Heart left ventricle (tissue), 16 donors: ENCODE results near the gene GRM8. TPM values are rescaled to one million over a fixed set of nuclear protein-coding genes. Genes with fewer than 3 reads are reported as not detected.

ENCODE experiments used
- ATAC-seq, 4 donors: fragments of 200-7000 bp; cut with Tn5 transposase; one replicate each; pipeline ENCODE4 v1.9.1; 2020 to 2022; ENCODE audit warnings: moderate library complexity in 4 of 4, mild to moderate bottlenecking in 3 of 4, moderate number of reproducible peaks in 1 of 4
- DNase-seq, 5 donors: peaks; one replicate each; pipeline ENCODE4 v3.0.0-alpha.2; 2020
- H3K27ac ChIP-seq, 12 donors: fragments of 200-600 bp; sonication (generic) in 4 of 12; one replicate each; pipeline versions ENCODE4 v1.5.0 to v1.8.0; 2016 to 2022; ENCODE audit warnings: mild to moderate bottlenecking in 2 of 12
- H3K27me3 ChIP-seq, 9 donors: fragments of 200-600 bp; sonication (generic) in 2 of 9; one replicate each; pipeline versions ENCODE4 v1.5.1 to v1.8.0; 2016 to 2022; ENCODE audit warnings: mild to moderate bottlenecking in 3 of 9
- H3K36me3 ChIP-seq, 9 donors: fragments of 200-600 bp; sonication (generic) in 2 of 9; one replicate each; pipeline versions ENCODE4 v1.5.0 to v1.8.0; 2018 to 2022; ENCODE audit warnings: mild to moderate bottlenecking in 2 of 9
- H3K4me1 ChIP-seq, 12 donors: fragments of 200-600 bp; sonication (generic) in 4 of 12; one replicate each; pipeline versions ENCODE4 v1.5.0 to v1.8.0; 2016 to 2022; ENCODE audit warnings: mild to moderate bottlenecking in 3 of 12
- H3K4me3 ChIP-seq, 12 donors: fragments of 200-600 bp; sonication (generic) in 4 of 12; one replicate each; pipeline versions ENCODE4 v1.5.0 to v1.8.0; 2017 to 2022; ENCODE audit warnings: mild to moderate bottlenecking in 9 of 12, moderate library complexity in 4 of 12
- H3K9me3 ChIP-seq, 12 donors: fragments of 200-600 bp; sonication (generic) in 4 of 12; one replicate each; pipeline versions ENCODE4 v1.5.0 to v1.8.0; 2016 to 2022; ENCODE audit warnings: mild to moderate bottlenecking in 1 of 12
- POLR2A ChIP-seq, 2 donors: fragments of 450-650 bp; IDR thresholded peaks; one replicate each; pipeline ENCODE4 v1.6.1; 2017; ENCODE audit warnings: antibody characterized with exemption in 2 of 2, mild to moderate bottlenecking in 2 of 2, moderate library complexity in 2 of 2
- WGBS, 4 donors: extraction: QIAGEN DNeasy Blood & Tissue Kit in 2 of 4; methylation state at CpG; one replicate each; pipeline versions ENCODE4 v1.1.5 to v1.1.7; 2013 to 2018; 5-methylcytosine and 5-hydroxymethylcytosine counted together
- intact Hi-C, 10 donors: fragments of 100-400 bp; cut with DNase I; formaldehyde crosslinking; loops; one replicate each; pipeline versions ENCODE4 v1.11.1 to v1.14.2; 2022
- polyA plus RNA-seq, 2 donors: library from polyadenylated mRNA; stranded (reverse); fragments of 200-250 nt; gene quantifications; one replicate each; pipeline ENCODE4 v1.2.3, GENCODE V29; 2013
- total RNA-seq, 9 donors: library from RNA; depleted of rRNA in 2 of 9; stranded (reverse); fragments of >200 nt in 2 of 9; fragmentation: NEBNext Ultra II Directional in 3 of 9; extraction: Animal tissue kit (Norgen Biotek cat#: 25700) in 3 of 9; gene quantifications; one replicate each; pipeline versions ENCODE4 v1.1.0 to v1.2.4, GENCODE V29; 2016 to 2023
- TF ChIP-seq, protein P1 (sequence below), 12 donors: fragments of 200-600 bp; sonication (generic) in 4 of 12; IDR thresholded peaks; one replicate each; pipeline versions ENCODE4 v1.5.0 to v1.8.0; 2018 to 2022; ENCODE audit warnings: antibody characterized with exemption in 12 of 12, mild to moderate bottlenecking in 5 of 12
- donor health status: ischemic (EF 13 %, LVEDD 7.1; RV severe dilation, severe dysfunction).
- donor health status: healthy with polysubstance abuse.
- donor health status: DM: no; HTN: yes; CAD: no.
- donor health status: DM: no; HTN: no; CAD: no.
- donor health status: ischemic (EF 25% LVEDD 6.9; RV normal size, moderate dysfunction).
- donor health status: ischemic (EF 25% LVEDD 5.7; RV mildly dilated, moderate dysfunction).
- donor health status: healthy.
- donor health status: DM: yes; HTN: yes; CAD: no.
- donor health status: ischemic (EF 35%, LVEDD 5.7; RV mildly dilated, moderate dysfunction).
- donor health status: nonischemic (EF 11% LVEDD 7.7; RV severe dilation, severe dysfunction).
- donor health status: DM: yes; HTN: yes; CAD: no.
- donor health status: PGD.
- donor health status: ischemic (EF 29% LVEDD 5.4; RV normal size, mild dysfunction).
- donor health status: nonischemic (EF 23%, LVEDD 6.1; RV moderate dilation, normal function).

GRM8 gene
- total and polyA plus RNA-seq, 11 donors = 0.21 to 0.75 (median 0.32) TPM; not detected in 5

- Histone ChIP-seq H3K4me3 (no peak overlapping the region), H3K36me3 (no peaks in the 10 kb centered on the region), H3K27me3 (no peaks in the 10 kb centered on the region), H3K27ac (no peak overlapping the region), H3K4me1 (no peaks in the 10 kb centered on the region), H3K9me3 (no peaks in the 10 kb centered on the region)
- intact Hi-C loops = loop anchor here in 1 of 10 donors (10.0 kb wide), 1 partner anchor 62 kb away; no protein-coding TSS in a partner anchor
- TF ChIP-seq, protein P1, sequence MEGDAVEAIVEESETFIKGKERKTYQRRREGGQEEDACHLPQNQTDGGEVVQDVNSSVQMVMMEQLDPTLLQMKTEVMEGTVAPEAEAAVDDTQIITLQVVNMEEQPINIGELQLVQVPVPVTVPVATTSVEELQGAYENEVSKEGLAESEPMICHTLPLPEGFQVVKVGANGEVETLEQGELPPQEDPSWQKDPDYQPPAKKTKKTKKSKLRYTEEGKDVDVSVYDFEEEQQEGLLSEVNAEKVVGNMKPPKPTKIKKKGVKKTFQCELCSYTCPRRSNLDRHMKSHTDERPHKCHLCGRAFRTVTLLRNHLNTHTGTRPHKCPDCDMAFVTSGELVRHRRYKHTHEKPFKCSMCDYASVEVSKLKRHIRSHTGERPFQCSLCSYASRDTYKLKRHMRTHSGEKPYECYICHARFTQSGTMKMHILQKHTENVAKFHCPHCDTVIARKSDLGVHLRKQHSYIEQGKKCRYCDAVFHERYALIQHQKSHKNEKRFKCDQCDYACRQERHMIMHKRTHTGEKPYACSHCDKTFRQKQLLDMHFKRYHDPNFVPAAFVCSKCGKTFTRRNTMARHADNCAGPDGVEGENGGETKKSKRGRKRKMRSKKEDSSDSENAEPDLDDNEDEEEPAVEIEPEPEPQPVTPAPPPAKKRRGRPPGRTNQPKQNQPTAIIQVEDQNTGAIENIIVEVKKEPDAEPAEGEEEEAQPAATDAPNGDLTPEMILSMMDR (IDR thresholded peaks at IDR 0.05) = no peak
- no peak for TF ChIP-seq POLR2A (IDR thresholded peaks at IDR 0.05)
- ATAC-seq (no peak), DNase-seq (no peak)
These were observed 279.7 kb downstream of the GRM8 start for GRCh38 chr7:126973066-126973465.

DNA sequence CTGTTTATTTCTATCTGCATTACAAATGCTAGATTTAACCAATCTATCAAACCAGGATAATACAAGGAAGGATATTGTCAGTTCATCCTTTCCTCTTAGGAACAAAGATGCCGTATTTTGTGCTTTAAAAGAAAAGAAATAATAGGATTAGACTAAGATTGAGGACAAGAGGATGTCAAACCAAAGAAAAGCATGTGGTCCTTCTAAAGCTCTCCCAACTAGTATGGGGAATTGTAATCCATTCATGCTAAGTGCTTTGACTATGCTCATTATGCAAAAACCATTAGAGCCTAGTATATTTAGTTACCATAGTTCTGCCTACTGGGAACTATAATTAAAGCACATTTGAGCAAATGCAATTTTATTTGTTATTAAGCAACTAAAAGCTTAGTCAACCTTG, 280.2 kb downstream of the GRM8 start:
- Histone ChIP-seq H3K36me3 (no peaks in the 10 kb centered on the region), H3K4me3 (no peak overlapping the region), H3K9me3 (no peaks in the 10 kb centered on the region), H3K27me3 (no peaks in the 10 kb centered on the region), H3K27ac (no peak overlapping the region), H3K4me1 (no peaks in the 10 kb centered on the region)
- TF ChIP-seq, protein P1 (IDR thresholded peaks at IDR 0.05) = no peak
- TF ChIP-seq POLR2A (IDR thresholded peaks at IDR 0.05) = no peak
- intact Hi-C loops = loop anchor here in 1 of 10 donors (10.0 kb wide), 1 partner anchor 62 kb away; no protein-coding TSS in a partner anchor
- WGBS, 4 donors = 63 to 83% (median 67%) methylated on average over 1 of the region's 1 CpG
- ATAC-seq (no peak), DNase-seq (no peak)

GRCh38 chr7:126959649-126960048, 293.1 kb downstream of the GRM8 start:
- no peaks in the 10 kb centered on the region for H3K4me1 ChIP-seq
- DNase-seq = no peak
- no peak for ATAC-seq
- no peak overlapping the region for H3K4me3 ChIP-seq
- H3K36me3 ChIP-seq = no peaks in the 10 kb centered on the region
- peaks cover 0 to 9% (median 0%) of the 10 kb centered on the region in 12 donors for H3K9me3 ChIP-seq
- no peak overlapping the region for H3K27ac ChIP-seq
- H3K27me3 ChIP-seq = no peaks in the 10 kb centered on the region
- intact Hi-C loops = no loop called here
- TF ChIP-seq POLR2A (IDR thresholded peaks at IDR 0.05) = no peak
- TF ChIP-seq, protein P1 (IDR thresholded peaks at IDR 0.05) = no peak

DNA sequence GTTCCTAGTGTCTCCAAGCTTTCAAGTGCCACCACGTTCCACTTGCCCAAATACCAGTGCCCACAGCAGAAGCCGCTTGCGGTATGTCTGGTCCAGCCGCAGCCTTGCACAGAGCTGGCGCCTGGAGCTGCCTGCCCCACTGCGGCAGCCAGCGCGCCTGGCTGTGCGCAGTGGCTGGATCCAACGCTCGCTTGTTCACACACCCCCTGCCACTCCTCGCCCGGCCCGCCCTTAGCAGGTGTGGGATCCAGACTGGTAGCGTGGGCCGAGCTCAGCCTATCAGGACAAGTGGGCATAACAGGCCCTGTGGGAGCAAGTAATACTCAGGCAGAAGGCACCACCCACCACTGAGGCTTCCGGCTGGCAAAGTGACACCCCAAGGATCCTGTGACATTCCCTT, 294.4 kb downstream of the GRM8 start:
- Histone ChIP-seq H3K27ac (no peak overlapping the region), H3K27me3 (no peaks in the 10 kb centered on the region), H3K4me3 (no peak overlapping the region), H3K4me1 (no peaks in the 10 kb centered on the region), H3K36me3 (no peaks in the 10 kb centered on the region), H3K9me3 (peaks cover 0 to 9% (median 0%) of the 10 kb centered on the region in 12 donors)
- 93 to 96% (median 95%) methylated on average over 17 of the region's 17 CpGs for WGBS, 4 donors
- intact Hi-C loops = no loop called here
- TF ChIP-seq, protein P1 (IDR thresholded peaks at IDR 0.05) = no peak
- TF ChIP-seq POLR2A (IDR thresholded peaks at IDR 0.05) = no peak
- ATAC-seq = no peak
- no peak for DNase-seq
